Astrocyte (in vitro differentiated cells and primary cell): Measurements from ENCODE around the gene C3orf33.

ENCODE experiments used
- EZH2 ChIP-seq: IDR thresholded peaks from 2 replicates; pipeline ENCODE4 v1.6.1; 2012; ENCODE audit warnings: mild to moderate bottlenecking, low read length, inconsistent platforms; ENCODE audit not compliant: insufficient read depth
- TF ChIP-seq, protein P1 (sequence below): IDR thresholded peaks from 2 replicates; pipeline ENCODE4 v1.5.1; 2011; ENCODE audit warnings: low read depth, mild to moderate bottlenecking, inconsistent platforms, low read length, moderate library complexity; ENCODE audit not compliant: insufficient read depth

DNA sequence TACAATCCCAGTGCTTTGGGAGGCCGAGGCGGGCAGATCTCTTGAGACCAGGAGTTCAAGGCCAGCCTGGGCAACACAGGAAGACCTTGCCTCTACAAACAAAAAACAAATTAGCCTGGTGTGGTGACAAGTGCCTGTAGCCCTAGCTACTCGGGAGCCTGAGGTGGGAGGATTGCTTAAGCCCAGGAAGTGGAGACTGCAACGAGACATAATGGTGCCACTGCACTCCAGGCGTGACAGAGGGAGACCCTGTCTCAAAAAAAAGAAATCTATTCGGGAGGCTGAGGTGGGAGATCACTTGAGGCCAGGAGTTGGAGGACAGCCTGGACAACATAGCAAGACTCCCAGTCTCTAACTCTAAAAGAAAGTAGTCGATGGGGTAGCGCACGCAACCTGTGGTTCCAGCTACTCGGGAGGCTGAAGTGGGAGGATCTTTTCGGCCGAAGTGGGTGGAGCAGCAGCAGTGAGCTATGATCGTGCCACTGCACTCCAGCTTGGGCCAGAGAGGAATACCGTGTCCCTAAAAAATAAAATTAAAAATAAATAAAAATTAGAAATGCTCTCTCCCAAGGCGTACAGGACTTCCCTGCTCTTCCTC is 775 bp downstream of the C3orf33 start:
- TF ChIP-seq, protein P1, sequence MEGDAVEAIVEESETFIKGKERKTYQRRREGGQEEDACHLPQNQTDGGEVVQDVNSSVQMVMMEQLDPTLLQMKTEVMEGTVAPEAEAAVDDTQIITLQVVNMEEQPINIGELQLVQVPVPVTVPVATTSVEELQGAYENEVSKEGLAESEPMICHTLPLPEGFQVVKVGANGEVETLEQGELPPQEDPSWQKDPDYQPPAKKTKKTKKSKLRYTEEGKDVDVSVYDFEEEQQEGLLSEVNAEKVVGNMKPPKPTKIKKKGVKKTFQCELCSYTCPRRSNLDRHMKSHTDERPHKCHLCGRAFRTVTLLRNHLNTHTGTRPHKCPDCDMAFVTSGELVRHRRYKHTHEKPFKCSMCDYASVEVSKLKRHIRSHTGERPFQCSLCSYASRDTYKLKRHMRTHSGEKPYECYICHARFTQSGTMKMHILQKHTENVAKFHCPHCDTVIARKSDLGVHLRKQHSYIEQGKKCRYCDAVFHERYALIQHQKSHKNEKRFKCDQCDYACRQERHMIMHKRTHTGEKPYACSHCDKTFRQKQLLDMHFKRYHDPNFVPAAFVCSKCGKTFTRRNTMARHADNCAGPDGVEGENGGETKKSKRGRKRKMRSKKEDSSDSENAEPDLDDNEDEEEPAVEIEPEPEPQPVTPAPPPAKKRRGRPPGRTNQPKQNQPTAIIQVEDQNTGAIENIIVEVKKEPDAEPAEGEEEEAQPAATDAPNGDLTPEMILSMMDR = no peak
- no peak for TF ChIP-seq EZH2
